ENCODE measurements around the gene DPP6.

Gene DPP6

GRCh38 chr7:154914308-154914995, 862.3 kb downstream of the DPP6 start:
- TF ChIP-seq, protein P1, sequence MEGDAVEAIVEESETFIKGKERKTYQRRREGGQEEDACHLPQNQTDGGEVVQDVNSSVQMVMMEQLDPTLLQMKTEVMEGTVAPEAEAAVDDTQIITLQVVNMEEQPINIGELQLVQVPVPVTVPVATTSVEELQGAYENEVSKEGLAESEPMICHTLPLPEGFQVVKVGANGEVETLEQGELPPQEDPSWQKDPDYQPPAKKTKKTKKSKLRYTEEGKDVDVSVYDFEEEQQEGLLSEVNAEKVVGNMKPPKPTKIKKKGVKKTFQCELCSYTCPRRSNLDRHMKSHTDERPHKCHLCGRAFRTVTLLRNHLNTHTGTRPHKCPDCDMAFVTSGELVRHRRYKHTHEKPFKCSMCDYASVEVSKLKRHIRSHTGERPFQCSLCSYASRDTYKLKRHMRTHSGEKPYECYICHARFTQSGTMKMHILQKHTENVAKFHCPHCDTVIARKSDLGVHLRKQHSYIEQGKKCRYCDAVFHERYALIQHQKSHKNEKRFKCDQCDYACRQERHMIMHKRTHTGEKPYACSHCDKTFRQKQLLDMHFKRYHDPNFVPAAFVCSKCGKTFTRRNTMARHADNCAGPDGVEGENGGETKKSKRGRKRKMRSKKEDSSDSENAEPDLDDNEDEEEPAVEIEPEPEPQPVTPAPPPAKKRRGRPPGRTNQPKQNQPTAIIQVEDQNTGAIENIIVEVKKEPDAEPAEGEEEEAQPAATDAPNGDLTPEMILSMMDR (IDR thresholded peaks at IDR 0.05; ENCODE audit: low read depth, low read length): no peak
- TF ChIP-seq MYC (IDR thresholded peaks at IDR 0.05; ENCODE audit: low read depth, low read length): no peak
- TF ChIP-seq MAX (IDR thresholded peaks at IDR 0.05; ENCODE audit: low read depth, low read length): no peak
- TF ChIP-seq POLR2A (IDR thresholded peaks at IDR 0.05; ENCODE audit: extremely low read depth, insufficient read length): no peak
- DNase-seq (ENCODE audit: low read depth): no peak
- H3K4me3 ChIP-seq (ENCODE audit: low read depth, low read length): no peak overlapping the region

DNA sequence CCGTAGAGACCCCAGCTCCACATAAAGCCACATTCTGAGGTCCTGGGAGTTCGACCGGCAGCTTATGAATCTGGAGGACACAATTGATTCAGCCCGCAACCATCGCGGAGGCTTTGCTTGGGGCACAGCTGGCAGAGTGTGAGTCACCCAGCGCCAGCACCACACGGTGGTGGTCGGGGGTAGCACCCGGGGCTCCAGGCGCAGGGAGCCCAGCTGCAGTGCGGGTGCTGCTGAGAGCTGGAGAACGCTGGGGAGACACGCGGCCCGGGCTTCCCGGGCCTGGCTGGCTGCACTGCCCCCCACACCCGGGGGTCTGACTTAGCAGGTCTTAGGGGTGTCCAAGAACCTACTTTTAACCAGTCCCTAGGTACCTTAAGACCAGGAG, 862.8 kb downstream of the DPP6 start:
- no peak overlapping the region for H3K4me3 ChIP-seq (ENCODE audit: low read depth, low read length)
- TF ChIP-seq MYC (IDR thresholded peaks at IDR 0.05; ENCODE audit: low read depth, low read length): no peak
- TF ChIP-seq, protein P1 (IDR thresholded peaks at IDR 0.05; ENCODE audit: low read depth, low read length): peak; percentile 6
- peak; percentile 40 for DNase-seq (ENCODE audit: low read depth)

GRCh38 chr7:154915600-154915999, 863.4 kb downstream of the DPP6 start:
- no peak for DNase-seq (ENCODE audit: low read depth)
- no peak overlapping the region for H3K4me3 ChIP-seq (ENCODE audit: low read depth, low read length)
- TF ChIP-seq MAX (IDR thresholded peaks at IDR 0.05; ENCODE audit: low read depth, low read length) (no peak), POLR2A (IDR thresholded peaks at IDR 0.05; ENCODE audit: extremely low read depth, insufficient read length) (no peak), MYC (IDR thresholded peaks at IDR 0.05; ENCODE audit: low read depth, low read length) (no peak)
- TF ChIP-seq, protein P1 (IDR thresholded peaks at IDR 0.05; ENCODE audit: low read depth, low read length): no peak

DNA sequence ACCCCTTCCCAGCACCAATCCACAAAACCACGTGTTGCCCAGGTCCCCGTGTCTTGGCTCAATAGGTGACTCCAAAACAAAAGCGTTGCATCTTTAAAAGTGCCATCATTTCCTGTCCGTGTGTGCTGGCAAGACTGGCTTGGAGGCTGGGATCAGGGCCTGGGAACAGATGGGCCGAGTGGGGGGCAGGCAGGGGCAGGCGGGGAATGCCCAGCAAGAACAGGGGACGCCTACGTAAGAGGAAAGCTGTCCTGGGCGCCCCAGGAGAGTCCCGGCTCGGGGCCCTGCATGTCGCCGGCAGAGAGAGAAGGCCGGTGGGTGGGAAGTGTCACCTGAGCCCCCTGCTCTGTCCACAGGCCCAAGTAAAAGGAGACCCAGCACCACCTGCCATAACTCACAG, 864.2 kb downstream of the DPP6 start:
- no peak for TF ChIP-seq MAX (IDR thresholded peaks at IDR 0.05; ENCODE audit: low read depth, low read length)
- TF ChIP-seq, protein P1 (IDR thresholded peaks at IDR 0.05; ENCODE audit: low read depth, low read length): no peak
- DNase-seq (ENCODE audit: low read depth): no peak
- no peak overlapping the region for H3K4me3 ChIP-seq (ENCODE audit: low read depth, low read length)

DNA sequence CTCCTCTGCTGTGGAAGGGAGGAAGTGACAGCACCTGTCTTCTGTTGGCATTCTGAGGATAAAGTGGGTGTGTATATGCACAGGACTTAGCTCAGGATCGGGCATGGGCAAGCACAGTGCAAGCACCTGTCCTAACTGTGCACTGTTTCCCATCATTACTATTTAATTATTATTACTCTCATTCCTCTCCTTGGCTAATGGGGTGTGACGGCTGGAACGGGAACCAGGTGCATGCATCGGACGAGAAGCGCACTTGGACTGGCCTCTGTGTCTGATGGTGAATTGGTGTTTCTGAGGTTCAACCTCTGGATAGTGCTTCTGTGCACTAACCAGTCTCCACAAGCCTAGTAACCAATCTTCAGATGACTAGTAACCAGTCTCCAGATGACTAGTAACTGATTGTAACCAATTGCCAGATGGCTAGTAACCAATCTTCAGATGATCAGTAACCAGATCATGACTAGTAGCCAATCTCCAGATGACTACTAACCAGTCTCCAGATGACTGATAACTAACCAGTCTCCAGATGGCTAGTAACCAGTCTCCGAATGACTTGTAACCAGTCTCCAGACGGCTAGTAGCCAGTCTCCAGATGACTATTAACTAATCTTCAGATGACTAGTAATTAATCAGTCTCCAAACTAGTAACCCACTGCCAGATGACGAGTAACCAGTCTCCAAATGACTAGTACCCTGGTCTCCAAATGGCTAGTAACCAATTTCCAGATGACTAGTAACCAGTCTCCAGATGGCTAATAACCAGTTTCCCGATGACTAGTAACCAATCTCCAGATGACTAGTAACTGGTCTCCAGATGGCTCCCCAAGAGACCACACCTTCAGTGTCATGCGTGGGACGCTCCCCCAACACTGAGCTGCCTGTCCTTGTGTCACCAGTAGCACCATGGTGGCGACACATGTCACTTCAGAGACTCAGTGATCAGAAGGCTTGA, 864.9 kb downstream of the DPP6 start:
- no peak overlapping the region for H3K4me3 ChIP-seq (ENCODE audit: low read depth, low read length)
- TF ChIP-seq MAX (IDR thresholded peaks at IDR 0.05; ENCODE audit: low read depth, low read length): no peak
- no peak for TF ChIP-seq MYC (IDR thresholded peaks at IDR 0.05; ENCODE audit: low read depth, low read length)
- TF ChIP-seq POLR2A (IDR thresholded peaks at IDR 0.05; ENCODE audit: extremely low read depth, insufficient read length): no peak
- TF ChIP-seq, protein P1 (IDR thresholded peaks at IDR 0.05; ENCODE audit: low read depth, low read length): no peak
- DNase-seq (ENCODE audit: low read depth): no peak
